CD14-positive monocyte (primary cell): ENCODE data around the gene EML4. TPM values are rescaled to one million over a fixed set of nuclear protein-coding genes. Genes with fewer than 3 reads are reported as not detected.

ENCODE experiments used
- DNase-seq, 3 donors: peaks; one replicate each; pipeline ENCODE4 v3.0.0-alpha.2; 2011 to 2022
- H2AFZ ChIP-seq: 2 replicates; pipeline ENCODE4 v1.6.0; 2012; ENCODE audit warnings: mild to moderate bottlenecking, low read depth, low read length, inconsistent platforms; ENCODE audit not compliant: insufficient read depth, poor library complexity, severe bottlenecking
- H3K27ac ChIP-seq, 2 donors: 1 replicate in 1 of 2; 2 replicates in 1 of 2; pipeline ENCODE4 v1.5.1; 2012 to 2013; ENCODE audit warnings: low read length in 2 of 2, control low read depth in 1 of 2, inconsistent platforms in 1 of 2, low read depth in 1 of 2, mild to moderate bottlenecking in 1 of 2
- H3K27me3 ChIP-seq, 2 donors: one replicate each; pipeline versions ENCODE4 v1.6.0 to v1.6.1; 2011 to 2013; ENCODE audit warnings: low read length in 2 of 2; ENCODE audit not compliant: control insufficient read depth in 2 of 2, insufficient read depth in 2 of 2
- H3K36me3 ChIP-seq, 2 donors: replicated peaks in 1 of 2; 1 replicate in 1 of 2; 2 replicates in 1 of 2; pipeline versions ENCODE4 v1.5.1 to v1.6.1; 2012 to 2013; ENCODE audit warnings: low read length in 2 of 2, control low read depth in 1 of 2, inconsistent platforms in 1 of 2, mild to moderate bottlenecking in 1 of 2; ENCODE audit not compliant: insufficient read depth in 2 of 2, control insufficient read depth in 1 of 2
- H3K4me1 ChIP-seq, 2 donors: 1 replicate in 1 of 2; 2 replicates in 1 of 2; pipeline versions ENCODE4 v1.5.1 to v1.6.1; 2012 to 2013; ENCODE audit warnings: low read length in 2 of 2, control low read depth in 1 of 2, inconsistent platforms in 1 of 2, mild to moderate bottlenecking in 1 of 2, moderate library complexity in 1 of 2; ENCODE audit not compliant: insufficient read depth in 2 of 2, control insufficient read depth in 1 of 2
- H3K4me2 ChIP-seq: replicated peaks from 2 replicates; pipeline ENCODE3; 2012; ENCODE audit warnings: low read length, moderate library complexity, mild to moderate bottlenecking; ENCODE audit not compliant: poor library complexity, severe bottlenecking; ENCODE audit errors: extremely low read depth
- H3K4me3 ChIP-seq, 3 experiments: fragments of 200-600 bp in 1 of 3; sonication (generic) in 1 of 3; replicated peaks in 1 of 3; 1 replicate in 2 of 3; 2 replicates in 1 of 3; pipeline ENCODE4 v1.5.1; 2011 to 2013; ENCODE audit warnings: low read length in 3 of 3, mild to moderate bottlenecking in 3 of 3, control low read depth in 2 of 3, low read depth in 2 of 3, inconsistent platforms in 1 of 3, moderate library complexity in 1 of 3
- H3K79me2 ChIP-seq: 2 replicates; pipeline ENCODE4 v1.6.0; 2012; ENCODE audit warnings: mild to moderate bottlenecking, control low read depth, inconsistent platforms, low read length, moderate library complexity; ENCODE audit not compliant: insufficient read depth
- H3K9ac ChIP-seq: 2 replicates; pipeline ENCODE4 v1.6.0; 2017; ENCODE audit warnings: low read length, mild to moderate bottlenecking; ENCODE audit not compliant: insufficient read depth, poor library complexity, severe bottlenecking
- H3K9me3 ChIP-seq, 2 donors: replicated peaks in 1 of 2; 1 replicate in 1 of 2; 2 replicates in 1 of 2; pipeline versions ENCODE4 v1.5.1 to v1.6.1; 2012 to 2013; ENCODE audit warnings: low read length in 2 of 2, control low read depth in 1 of 2; ENCODE audit not compliant: control insufficient read depth in 1 of 2, insufficient read depth in 1 of 2
- H4K20me1 ChIP-seq: 2 replicates; pipeline ENCODE4 v1.6.0; 2012; ENCODE audit warnings: mild to moderate bottlenecking, low read length, control low read depth, moderate library complexity; ENCODE audit not compliant: insufficient read depth
- H3K27ac Mint-ChIP-seq, 7 donors: one replicate each; pipeline ENCODE4 v1.8.0; 2020; ENCODE audit warnings: mild to moderate bottlenecking in 7 of 7, mixed read lengths in 7 of 7, moderate library complexity in 6 of 7, inconsistent platforms in 2 of 7
- H3K27me3 Mint-ChIP-seq, 3 donors: one replicate each; pipeline ENCODE4 v1.8.0; 2021 to 2022; ENCODE audit warnings: low read depth in 3 of 3, mild to moderate bottlenecking in 3 of 3, mixed read lengths in 3 of 3, moderate library complexity in 3 of 3, inconsistent platforms in 1 of 3
- H3K36me3 Mint-ChIP-seq, 2 donors: one replicate each; pipeline ENCODE4 v1.8.0; 2020; ENCODE audit warnings: mixed read lengths in 2 of 2, inconsistent platforms in 1 of 2, mild to moderate bottlenecking in 1 of 2
- H3K4me1 Mint-ChIP-seq: one replicate; pipeline ENCODE4 v1.8.0; 2020; ENCODE audit warnings: mild to moderate bottlenecking, mixed read lengths
- H3K4me3 Mint-ChIP-seq, 2 donors: one replicate each; pipeline ENCODE4 v1.8.0; 2020; ENCODE audit warnings: mild to moderate bottlenecking in 2 of 2, mixed read lengths in 2 of 2, moderate library complexity in 1 of 2
- H3K9me3 Mint-ChIP-seq, 7 donors: one replicate each; pipeline ENCODE4 v1.8.0; 2020 to 2022; ENCODE audit warnings: mixed read lengths in 7 of 7, mild to moderate bottlenecking in 6 of 7, moderate library complexity in 6 of 7, inconsistent platforms in 2 of 7
- WGBS: methylation state at CpG from one replicate; pipeline ENCODE4 v1.1.5; 2013; ENCODE audit warnings: missing lambda C conversion rate; ENCODE audit not compliant: insufficient coverage; 5-methylcytosine and 5-hydroxymethylcytosine counted together
- intact Hi-C, 2 donors: fragments of 100-400 bp; cut with micrococcal nuclease; formaldehyde crosslinking; loops; one replicate each; pipeline versions ENCODE4 v1.15.0 to v1.15.1; 2023
- polyA plus RNA-seq, 3 donors: library from polyadenylated mRNA; depleted of rRNA in 1 of 3; unstranded in 2 of 3; stranded (reverse) in 1 of 3; fragments of 300-500 nt in 2 of 3; fragments of >200 nt in 1 of 3; fragmentation: Illumina TruSeq in 2 of 3; gene quantifications; 1 replicate in 2 of 3; 2 replicates in 1 of 3; pipeline ENCODE4 v1.2.3, GENCODE V29; 2012 to 2021
- TF ChIP-seq, protein P1 (sequence below): fragments of 200-600 bp; IDR thresholded peaks from one replicate; pipeline ENCODE4 v1.8.0; 2022; ENCODE audit warnings: antibody characterized with exemption, mild to moderate bottlenecking

The EML4 gene
- polyA plus RNA-seq, 3 donors, result 11.5 to 24.3 (median 15.0) TPM

- Histone ChIP-seq H3K27ac (no peak overlapping the region), H3K4me1 (peaks cover 45 to 51% of the 10 kb centered on the region in 2 donors), H3K4me3 (no peak overlapping the region), H3K36me3 (no peaks in the 10 kb centered on the region), H3K79me2 (no peaks in the 10 kb centered on the region), H4K20me1 (no peaks in the 10 kb centered on the region), H3K4me2 (no peak overlapping the region), H3K9me3 (no peaks in the 10 kb centered on the region), H3K27me3 (no peaks in the 10 kb centered on the region), H3K9ac (no peak overlapping the region), H2AFZ (no peak overlapping the region)
- peaks cover 50% of the 10 kb centered on the region for H3K4me1 Mint-ChIP-seq
- H3K9me3 Mint-ChIP-seq, result no peaks in the 10 kb centered on the region
- DNase-seq, result no peak
- H3K27ac Mint-ChIP-seq, result no peak overlapping the region
- H3K27me3 Mint-ChIP-seq, result peaks cover 2 to 19% (median 7%) of the 10 kb centered on the region in 3 donors
- no CpG with 5 or more reads among the region's 3 CpGs for WGBS
- H3K36me3 Mint-ChIP-seq, result no peaks in the 10 kb centered on the region
- TF ChIP-seq, protein P1, sequence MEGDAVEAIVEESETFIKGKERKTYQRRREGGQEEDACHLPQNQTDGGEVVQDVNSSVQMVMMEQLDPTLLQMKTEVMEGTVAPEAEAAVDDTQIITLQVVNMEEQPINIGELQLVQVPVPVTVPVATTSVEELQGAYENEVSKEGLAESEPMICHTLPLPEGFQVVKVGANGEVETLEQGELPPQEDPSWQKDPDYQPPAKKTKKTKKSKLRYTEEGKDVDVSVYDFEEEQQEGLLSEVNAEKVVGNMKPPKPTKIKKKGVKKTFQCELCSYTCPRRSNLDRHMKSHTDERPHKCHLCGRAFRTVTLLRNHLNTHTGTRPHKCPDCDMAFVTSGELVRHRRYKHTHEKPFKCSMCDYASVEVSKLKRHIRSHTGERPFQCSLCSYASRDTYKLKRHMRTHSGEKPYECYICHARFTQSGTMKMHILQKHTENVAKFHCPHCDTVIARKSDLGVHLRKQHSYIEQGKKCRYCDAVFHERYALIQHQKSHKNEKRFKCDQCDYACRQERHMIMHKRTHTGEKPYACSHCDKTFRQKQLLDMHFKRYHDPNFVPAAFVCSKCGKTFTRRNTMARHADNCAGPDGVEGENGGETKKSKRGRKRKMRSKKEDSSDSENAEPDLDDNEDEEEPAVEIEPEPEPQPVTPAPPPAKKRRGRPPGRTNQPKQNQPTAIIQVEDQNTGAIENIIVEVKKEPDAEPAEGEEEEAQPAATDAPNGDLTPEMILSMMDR, result no peak
- no peak overlapping the region for H3K4me3 Mint-ChIP-seq
- intact Hi-C loops, result no loop called here
These were observed 30.1 kb upstream of the EML4 start for GRCh38 chr2:42139101-42139500.

DNA sequence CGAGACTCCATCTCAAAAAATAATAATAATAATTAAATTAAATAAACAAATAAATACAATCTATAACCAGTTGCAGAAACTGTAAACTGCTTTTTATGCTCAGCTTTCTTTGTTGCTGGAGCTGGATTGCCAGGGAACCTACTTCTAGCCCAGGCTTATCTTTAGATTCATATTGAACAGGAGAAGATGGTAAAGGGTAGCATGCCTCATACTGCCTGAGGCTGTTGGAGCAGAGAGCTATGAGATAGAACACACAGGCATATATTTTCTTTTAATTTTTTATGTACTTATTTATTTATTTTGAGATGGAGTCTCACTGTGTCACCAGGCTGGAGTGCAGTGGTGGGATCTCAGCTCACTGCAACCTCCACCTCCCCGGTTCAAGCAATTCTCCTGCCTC, 28.7 kb upstream of the EML4 start:
- Histone ChIP-seq H3K36me3 (no peaks in the 10 kb centered on the region), H3K4me3 (no peak overlapping the region), H3K4me2 (no peak overlapping the region), H3K9me3 (no peaks in the 10 kb centered on the region), H2AFZ (no peak overlapping the region), H3K79me2 (no peaks in the 10 kb centered on the region), H3K4me1 (peaks cover 41 to 46% of the 10 kb centered on the region in 2 donors), H3K27me3 (no peaks in the 10 kb centered on the region), H3K9ac (no peak overlapping the region), H4K20me1 (no peaks in the 10 kb centered on the region), H3K27ac (no peak overlapping the region)
- no CpG with 5 or more reads among the region's 2 CpGs for WGBS
- Mint-ChIP-seq H3K4me1 (peaks cover 44% of the 10 kb centered on the region), H3K9me3 (no peaks in the 10 kb centered on the region), H3K27me3 (peaks cover 2 to 22% (median 6%) of the 10 kb centered on the region in 3 donors), H3K36me3 (no peaks in the 10 kb centered on the region), H3K4me3 (no peak overlapping the region), H3K27ac (peak overlapping the region in 1 of 7 donors; percentile 50)
- DNase-seq, result no peak
- intact Hi-C loops, result no loop called here
- TF ChIP-seq, protein P1, result no peak
